GM19099 (cell line): ENCODE results near the gene ZNF629.

Experiments
- POLR2A ChIP-seq: IDR thresholded peaks from 3 replicates; pipeline ENCODE4 v1.6.1; 2011; ENCODE audit warnings: low read depth; ENCODE audit not compliant: insufficient read length; ENCODE audit errors: extremely low read depth

ZNF629 gene

GRCh38 chr16:30786936-30787612, at the start of gene ZNF629:
ZNF629 (minus strand) TSS chr16:30787205; CDS start chr16:30784482, 2,723 bp downstream.
- no peak for TF ChIP-seq POLR2A

DNA sequence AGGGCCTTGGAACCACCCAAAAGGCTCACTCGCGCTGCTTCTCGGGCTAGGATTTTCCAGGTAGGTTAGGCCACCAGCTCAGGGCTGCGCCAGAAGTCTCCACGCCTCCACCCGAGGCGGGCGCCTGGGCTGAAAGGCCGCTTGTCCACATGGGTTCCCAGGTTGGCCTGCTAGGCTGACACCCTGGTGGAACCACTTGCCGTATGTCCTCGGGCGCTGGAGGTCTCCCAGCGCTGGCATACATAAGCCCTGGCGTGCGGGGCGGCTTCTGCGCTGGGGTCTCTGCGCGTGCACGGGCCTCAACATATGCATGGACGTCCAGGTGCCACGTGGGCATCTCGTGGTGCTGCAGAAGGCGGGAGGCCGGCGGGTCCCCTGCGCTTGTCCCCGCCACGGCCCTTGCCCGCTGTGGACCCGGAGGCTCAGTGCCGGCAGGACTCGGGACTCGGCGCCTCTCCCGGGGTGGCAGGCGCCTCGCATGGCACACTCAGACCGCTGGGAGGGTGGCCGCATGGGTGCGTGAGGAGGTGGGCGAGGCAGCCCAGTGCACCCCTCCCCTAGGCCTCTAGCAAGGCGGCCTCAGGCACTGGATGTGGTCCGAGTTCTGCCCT, 47.2 kb upstream of the ZNF629 start:
- no peak for TF ChIP-seq POLR2A

- no peak for TF ChIP-seq POLR2A
Observed at GRCh38 chr16:30830072-30830417, 43.0 kb upstream of the ZNF629 start.

DNA sequence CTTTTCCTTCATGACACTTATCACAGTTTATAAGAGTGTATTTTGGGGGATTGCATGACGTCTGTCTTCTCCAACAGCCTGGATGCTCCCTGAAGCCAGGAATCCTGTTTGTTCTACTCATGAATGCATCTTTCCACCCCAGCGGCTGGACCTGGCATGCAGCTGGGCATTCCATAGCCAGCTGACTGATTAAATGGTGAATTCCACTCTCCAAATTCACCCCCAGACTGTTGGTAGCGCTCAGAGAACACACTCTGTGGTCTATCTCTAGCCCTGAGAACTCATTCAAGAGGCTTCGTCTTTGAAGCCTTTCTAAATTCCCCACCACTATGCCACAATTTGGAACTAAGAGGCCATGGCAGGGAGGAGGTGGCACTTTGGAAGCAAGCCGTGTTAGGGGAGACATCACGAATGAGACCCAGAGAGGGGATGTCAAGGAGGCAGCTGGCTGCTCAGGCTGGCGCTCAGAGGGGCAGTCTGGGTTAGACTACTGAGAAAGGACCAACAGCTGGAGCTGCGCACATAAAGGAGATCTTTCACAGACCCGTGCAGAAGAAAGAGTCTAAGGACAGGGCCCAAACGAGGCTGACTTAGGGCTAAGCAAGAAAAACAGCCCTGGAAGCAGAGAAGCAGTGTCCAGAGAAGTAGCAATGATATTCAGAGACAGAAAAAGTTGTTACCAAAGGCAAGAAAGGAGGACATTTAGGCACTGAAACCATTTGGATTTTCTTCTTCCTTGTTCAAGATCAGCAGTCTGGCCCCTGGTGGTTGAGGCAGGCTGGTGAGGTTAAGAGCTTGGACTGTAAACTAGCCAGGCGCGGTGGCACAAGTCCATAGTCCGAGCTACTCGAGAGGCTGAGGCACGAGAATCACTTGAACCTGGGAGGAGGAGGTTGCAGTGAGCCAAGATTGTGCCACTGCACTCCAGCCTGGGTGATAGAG, 42.4 kb upstream of the ZNF629 start:
- no peak for TF ChIP-seq POLR2A

GRCh38 chr16:30821891-30822290, 34.9 kb upstream of the ZNF629 start:
- TF ChIP-seq POLR2A: no peak

DNA sequence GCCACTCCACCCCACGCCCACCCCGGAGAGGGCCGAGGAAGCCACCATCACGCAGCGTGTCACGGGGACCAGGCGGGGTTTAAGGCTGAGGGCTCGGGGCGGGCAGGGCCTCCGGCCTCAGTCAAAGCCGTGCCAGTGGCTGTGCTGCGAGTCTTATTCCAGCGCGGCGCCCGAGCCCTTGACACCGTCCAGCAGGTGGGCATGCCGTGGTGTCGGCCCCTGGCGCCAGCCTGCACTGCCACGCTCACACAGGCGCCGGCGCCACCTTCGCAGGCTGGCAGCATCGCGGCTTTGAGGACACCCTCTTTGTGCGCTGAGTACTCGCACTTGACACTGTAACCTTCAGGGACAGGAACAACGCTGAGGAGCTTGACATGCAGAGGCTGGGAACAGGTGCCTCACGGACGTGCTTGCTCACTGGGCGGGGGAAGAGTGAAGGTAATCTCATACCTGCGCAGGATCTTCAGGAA, 34.0 kb upstream of the ZNF629 start:
- no peak for TF ChIP-seq POLR2A

DNA sequence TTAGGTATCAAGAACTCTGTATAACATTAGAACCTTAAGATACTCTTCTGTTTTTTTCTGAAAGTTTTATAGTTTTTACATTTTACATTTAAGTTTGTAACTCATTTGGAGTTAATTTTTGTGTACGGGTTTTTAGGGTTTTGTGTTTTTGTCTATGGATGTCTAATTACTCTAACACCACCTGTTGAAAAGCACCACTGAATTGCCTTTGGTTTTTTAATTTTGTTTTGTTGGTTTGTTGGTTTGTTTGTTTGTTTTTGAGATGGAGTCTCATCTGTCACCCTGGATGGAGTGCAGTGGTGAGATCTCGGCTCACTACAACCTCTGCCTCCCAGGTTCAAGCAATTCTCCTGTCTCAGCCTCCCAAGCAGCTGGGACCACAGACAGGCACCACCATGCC, 29.8 kb upstream of the ZNF629 start:
- no peak for TF ChIP-seq POLR2A

GRCh38 chr16:30813821-30814189, 26.8 kb upstream of the ZNF629 start:
- no peak for TF ChIP-seq POLR2A

DNA sequence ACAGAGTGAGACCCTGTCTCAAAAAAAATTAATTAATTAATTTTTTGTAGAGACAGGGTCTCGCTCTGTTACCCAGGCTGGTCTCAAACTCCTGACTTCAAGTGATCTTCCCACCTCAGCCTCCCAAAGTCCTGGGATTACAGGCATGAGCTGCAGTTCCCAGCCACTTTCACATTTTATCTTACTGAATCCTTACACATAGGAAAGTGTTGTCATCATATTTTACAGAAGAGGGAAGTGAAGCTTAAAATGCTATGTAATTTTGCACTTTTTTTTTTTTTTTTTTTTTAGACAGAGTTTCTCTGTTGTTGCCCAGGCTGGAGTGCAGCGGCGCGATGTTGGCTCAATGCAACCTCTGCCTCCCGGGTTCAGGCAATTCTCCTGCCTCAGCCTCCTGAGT, 21.1 kb upstream of the ZNF629 start:
- no peak for TF ChIP-seq POLR2A

- peak; percentile 68 for TF ChIP-seq POLR2A
Observed at GRCh38 chr16:30805370-30806169, 18.6 kb upstream of the ZNF629 start.

- no peak for TF ChIP-seq POLR2A
Observed at GRCh38 chr16:30805056-30805369, 18.0 kb upstream of the ZNF629 start.

GRCh38 chr16:30802936-30803335, 15.9 kb upstream of the ZNF629 start:
- no peak for TF ChIP-seq POLR2A

DNA sequence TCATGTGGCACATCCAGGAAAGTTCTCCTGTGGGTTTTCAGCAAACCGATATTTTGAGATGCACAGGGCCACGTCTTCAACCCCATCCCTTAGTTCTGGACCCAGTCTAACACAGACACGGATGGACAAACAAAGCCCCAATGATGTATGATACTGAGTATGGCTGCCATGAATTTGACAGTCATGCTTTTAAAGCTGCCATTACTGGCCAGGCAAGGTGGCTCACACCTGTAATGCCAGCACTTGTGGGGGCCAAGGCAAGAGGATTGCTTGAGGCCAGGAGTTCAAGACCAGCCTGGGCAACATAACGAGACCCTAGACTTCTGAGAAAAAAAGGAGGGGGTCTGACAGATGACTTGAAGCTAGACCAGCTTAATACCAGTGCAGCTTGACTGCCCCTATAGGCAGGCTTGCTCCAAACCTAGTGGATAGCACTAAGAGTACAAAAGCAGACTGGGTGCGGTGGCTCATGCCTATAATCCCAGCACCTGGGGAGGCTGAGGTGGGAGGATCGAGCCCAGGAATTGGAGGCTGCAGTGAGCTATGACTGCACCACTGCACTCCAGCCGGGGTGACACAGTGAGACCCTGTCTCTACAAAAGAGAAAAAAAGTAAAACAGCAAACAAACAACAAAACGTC, 10.8 kb upstream of the ZNF629 start:
- TF ChIP-seq POLR2A: no peak

DNA sequence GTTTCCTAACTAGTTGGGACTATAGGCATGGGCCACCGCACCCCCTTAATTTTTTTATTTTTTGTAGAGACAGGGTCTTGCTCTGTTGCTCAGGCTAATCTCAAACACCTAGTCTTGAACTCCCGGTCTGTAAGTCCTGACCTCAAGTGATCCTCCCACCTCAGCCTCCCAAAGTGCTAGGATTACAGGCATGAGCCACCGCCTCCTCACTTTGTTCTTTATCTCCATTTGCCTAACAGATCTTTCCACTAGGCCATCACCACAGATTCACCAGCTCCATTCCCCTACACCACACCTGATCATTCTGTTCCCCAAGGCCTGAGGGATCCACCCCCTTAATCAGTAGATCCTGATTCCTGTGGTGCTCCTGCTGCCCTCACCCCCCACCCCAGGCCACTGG, 7.6 kb upstream of the ZNF629 start:
- TF ChIP-seq POLR2A: no peak
